ENCODE results near the gene KCNK17.

The KCNK17 gene, protein sequence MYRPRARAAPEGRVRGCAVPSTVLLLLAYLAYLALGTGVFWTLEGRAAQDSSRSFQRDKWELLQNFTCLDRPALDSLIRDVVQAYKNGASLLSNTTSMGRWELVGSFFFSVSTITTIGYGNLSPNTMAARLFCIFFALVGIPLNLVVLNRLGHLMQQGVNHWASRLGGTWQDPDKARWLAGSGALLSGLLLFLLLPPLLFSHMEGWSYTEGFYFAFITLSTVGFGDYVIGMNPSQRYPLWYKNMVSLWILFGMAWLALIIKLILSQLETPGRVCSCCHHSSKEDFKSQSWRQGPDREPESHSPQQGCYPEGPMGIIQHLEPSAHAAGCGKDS

DNA sequence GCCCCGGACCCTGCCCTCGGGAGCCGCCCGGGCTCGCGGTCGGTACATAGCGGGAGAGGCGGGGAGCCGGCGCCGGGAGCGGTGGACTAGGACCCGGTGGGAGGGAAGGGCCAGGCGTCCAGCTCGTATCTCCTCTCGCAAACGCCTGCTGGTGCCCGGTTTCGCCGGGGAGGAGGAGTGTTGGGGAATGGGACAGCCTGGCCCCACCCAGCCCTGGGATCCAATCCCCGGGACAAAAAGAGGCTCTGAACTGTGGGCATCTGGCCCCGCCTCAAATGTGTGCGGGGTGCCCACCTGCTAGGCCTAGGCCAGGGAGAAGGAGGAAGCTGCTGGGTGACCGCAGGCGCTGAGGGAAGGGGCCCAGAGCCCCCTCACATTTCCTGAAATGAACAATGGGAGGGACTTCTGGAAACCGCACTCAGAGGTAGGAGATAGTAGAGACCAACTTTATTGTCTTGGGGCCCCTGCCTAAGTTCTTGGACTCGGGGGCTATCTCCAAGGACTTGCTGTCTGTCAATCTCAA is at the start of gene KCNK17:
Gene KCNK17, minus strand, starts transcription at position 147 of the 523 bp plus-strand sequence. Its CDS starts 99 bp downstream, at position 48.
- DNase-seq, result no peak

DNA sequence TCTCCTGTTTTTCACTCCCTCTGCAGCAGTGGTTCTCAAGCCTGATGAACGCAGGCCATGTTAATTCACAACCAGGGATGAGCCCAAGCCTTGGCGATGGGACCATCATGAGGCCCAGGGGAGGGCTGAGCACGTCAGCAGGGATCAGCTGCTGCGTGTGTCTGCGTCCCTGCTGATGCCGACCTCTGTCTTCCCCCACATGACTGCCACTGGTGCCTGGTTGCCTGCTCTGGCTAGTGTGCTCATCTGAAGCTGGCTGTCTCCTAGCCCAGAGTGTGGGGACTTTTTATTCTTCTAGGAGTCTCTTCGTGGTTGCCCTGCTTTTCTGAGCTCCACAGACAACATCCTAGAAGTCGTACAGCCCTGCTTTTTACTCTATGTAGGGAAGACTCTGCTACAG is 49.1 kb upstream of the KCNK17 start:
- DNase-seq, result no peak

DNA sequence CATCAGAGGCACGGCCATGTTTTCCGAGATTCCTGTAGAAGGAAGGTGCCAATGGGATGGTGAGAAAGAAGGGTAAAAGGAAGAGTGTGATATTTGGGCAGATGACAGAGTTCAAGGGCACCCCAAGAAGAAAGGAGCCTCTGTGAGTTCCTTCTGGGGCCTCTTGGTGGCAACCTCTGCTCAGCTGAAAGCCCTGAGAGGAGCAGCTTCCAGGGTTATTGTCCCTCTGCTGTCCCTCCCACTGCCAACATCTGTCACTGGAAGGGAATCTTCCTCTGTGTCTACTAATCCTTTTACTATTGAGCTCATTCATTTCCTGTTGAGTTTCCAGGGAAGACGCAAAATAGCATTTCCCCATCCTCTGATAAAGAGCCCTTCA is 48.3 kb upstream of the KCNK17 start:
- DNase-seq, result no peak

DNA sequence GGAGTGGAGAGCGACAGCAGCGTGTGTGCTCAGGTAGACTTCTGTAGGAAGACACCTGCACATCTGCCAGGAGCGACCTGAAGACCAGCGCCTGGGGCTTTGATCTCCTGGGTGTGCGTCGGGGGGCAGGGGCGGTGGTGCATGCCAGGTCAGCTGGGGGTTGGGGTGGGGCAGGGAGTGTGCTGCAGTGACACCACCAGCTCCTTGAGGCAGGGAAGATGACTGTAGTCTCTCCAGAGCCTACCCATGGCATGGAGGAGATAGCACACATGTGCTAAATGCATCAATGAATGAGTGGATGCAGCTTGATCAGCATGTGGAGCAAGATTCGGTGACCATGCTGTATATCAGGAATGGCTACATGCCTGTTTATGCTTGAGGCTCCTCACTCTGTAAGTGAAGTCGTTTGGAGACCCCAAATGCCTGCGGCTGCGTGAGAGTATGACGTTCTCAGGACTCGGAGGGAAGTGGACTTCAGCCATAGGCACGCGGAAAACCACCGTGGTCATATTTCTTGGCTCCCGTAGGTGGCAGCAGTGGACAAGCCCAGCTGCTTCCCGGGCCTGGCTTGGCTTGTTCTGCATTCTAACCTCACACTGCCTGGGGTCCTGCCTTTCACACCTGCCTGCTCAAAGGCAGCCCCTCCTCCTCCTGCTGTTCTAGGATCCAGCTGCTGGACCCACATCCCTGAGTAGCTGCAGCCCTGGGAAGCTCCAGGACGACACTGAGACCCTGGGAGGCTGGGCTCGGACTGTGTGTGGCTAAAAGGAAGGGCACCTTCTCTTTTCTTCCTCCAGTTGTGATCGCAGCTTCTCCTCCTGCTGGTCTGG is 47.7 kb upstream of the KCNK17 start:
- peak; percentile 67 for DNase-seq

DNA sequence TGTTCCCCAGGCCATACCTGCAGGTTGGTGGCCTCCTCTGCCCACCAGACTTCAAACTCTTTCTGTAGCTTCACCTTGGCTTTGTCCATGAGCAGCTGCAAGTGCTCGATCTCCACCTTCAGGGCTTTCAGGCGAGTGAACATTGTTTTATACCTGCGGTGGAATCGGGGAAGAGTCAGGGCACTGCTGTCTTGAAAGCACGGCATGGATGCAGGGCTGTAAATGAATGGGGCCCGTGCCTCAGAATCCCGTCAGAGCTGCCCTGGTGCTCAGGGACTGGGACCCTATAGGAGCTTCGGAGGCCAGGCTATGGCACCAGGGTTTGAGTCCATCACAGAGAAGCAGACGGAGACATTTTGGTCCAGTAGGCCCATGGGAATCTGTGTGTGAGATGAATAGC is 46.2 kb upstream of the KCNK17 start:
- DNase-seq, result no peak

DNA sequence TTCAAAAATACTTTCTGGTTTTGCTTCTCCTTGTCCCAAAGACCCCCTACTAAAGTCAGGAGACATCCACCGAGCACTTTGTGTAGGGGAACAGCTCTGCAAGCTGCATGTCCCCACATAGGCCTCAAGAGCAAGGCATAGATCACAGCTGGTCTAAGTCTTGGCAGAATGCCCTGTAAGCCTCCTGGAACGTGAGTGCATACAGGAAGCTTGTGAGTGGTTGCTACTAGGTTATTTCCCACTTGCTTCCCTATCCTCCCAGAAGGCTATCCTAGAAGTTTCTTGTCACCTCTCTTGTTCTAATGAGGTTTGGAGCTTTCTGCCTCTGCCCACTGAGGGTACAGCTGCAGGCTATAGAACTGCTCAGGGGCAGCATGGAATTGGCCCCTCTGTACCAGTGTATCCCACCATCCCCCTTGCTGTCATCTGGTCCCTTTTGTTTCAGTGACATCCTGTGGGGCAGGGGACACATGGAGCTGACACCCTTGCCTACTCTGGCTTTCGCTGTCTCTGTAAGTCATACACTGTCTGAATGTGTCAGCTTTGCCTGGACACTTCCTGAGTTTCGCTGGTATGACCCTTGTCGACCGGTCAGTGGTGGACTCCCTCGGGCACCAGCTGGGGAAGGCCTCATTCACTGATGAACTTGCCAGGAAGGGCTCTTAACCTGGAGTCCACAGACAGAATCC is 43.9 kb upstream of the KCNK17 start:
- DNase-seq, result no peak

DNA sequence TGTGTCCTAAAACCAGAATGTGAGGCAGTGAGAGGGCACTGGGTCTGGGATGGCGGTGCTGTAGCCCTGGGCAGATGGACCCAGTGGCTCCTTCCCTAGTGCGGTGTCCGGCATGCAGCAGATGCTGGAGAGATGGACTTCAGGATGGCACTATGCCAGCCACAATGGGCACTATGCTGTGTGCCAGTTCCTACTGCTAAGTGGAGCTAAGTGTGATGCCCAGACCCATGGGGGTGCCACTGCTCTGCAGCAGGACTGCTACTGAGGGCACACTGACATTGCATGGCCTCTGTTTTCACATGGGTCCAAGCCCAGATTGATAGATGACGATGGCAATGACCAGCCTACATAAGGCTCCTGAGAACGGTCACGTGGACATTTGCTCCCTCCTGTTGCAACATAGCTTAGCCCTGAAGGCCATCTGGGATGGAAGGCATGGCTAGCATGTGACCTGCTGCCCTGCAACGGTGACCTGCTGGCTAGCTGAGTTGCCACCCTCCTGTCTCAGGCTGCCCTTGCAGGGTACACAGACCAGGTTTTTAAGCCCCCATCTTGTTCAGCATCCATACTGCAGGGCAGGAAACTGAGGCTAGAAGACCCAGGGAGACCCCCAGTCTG is 39.6 kb upstream of the KCNK17 start:
- DNase-seq, result no peak

DNA sequence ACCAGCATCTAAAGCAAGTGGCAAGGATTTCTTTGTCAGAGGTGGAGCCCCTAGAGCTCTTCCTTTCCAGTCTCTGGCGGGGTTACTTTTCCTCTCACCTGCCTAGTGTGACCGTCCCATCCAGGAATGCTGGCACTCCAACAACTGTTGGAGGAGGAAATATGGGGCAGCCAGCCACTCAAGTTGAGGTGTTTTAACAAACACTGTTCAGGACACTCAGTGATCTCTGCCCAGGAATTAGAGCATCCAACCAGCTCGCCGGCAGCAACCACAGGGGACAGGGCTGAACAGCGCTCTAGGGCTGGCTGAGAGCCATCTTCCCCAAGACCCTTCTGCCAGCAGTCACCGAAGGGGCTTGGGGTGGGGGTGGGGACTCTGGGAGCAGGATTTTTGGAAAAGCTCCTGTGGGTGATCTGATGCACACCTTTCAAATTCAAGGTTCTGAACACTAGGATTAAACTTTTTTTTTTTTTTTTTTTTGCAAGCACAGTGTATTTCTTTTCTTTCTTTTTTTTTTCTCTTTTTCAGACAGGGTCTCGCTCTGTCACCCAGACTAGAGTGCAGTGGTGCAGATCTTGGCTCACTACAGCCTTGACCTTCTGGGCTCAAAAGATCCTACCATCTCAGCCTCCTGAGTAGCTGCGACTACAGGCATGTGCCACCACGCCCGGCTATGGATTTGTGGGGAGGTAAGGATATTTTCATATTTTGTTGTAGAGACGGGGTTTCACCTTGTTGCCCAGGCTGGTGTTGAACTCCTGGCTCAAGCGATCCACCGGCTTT is 36.7 kb upstream of the KCNK17 start:
- no peak for DNase-seq

DNA sequence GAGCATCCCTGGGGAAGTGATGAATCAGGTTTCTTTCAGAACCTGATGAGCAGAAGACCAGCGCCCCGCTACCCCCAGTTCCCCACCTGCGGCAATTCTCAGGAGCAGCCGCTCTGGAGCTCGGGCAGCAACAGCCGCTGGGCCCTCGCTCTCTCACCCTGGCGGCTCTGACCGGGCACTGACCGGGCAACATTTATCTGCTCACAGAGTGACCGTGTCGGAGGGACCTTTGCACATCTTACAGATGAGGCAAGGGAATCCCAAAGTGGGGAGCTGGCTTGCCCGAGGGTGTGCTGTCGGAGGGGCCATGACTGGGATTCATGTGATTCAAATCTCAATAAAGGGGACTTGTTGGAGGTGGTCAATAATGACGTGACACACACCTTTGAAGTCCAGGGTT is 34.5 kb upstream of the KCNK17 start:
- DNase-seq, result no peak

DNA sequence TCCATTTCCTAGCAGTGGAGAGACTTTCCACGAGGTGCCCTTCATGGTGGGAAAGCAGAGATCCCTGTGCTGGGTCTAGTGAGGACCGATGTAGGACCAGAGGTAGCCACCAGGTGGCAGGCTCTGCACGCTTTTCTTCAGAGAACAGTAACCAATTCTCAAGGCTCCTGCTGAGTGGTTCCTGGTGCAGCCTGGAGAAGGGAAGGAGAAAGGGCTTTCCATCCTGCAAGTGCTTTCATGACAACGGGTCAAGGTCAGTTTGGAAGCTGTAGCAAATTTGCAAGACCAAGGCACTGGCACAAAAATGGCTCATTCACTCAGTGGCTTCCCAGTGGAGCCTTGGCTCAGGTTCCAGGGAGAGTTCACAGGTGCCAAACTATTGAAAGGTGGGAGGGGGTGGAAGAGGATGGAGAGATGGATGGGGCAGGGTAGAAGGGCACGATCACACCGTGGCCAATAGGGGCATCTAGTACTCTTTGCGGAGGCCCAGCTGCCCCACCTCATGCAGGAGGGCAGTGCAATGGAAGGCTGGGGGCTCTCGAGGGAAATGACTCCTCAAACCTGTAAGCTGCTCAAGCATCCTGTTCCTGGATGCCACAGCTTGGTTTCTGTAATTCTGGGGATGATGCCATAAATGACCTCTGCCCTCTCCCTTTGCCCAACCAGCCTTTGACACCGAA is 33.8 kb upstream of the KCNK17 start:
- peak; percentile 74 for DNase-seq

DNA sequence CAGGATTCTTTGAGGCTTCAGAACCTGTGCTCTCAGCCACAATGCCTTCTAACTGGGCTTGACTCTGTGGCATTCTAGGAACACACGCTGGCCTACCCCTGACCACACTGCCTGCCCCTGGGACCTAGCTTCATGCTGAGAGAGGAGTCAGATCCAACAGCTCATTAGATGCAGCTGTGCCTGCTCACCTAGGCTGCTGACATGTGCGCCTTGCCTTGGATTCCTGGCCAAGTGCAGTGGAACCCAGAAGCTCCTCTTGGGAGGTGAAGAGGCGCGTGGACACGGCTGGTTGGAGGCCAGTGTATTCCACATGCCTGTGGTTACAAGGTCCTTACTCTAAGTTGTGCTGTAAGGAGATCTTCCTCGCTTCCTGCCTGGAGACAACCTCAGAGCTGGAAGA is 33.0 kb upstream of the KCNK17 start:
- no peak for DNase-seq

DNA sequence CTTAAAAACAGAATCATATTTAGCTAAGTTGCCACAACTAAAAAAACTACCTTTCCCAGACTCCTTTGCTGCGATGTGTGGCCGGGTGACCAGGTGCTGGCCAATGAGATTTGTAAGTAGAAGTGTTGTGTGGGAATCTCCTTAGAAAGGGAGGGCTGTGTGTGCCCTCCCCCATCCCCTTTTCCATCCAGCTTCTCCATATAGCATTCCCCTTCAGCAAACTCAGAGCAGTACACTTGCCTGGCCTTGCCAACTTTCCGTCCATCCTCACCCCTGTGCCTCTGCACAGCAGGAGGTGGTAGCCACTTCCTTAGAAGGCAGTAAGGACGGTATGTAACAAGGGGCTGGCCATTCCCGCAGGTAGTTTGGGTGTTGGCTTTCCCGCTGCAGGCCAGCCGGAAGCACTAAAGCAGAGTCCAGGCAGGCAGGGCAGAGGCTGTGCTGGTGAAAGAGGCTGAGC is 30.6 kb upstream of the KCNK17 start:
- no peak for DNase-seq

DNA sequence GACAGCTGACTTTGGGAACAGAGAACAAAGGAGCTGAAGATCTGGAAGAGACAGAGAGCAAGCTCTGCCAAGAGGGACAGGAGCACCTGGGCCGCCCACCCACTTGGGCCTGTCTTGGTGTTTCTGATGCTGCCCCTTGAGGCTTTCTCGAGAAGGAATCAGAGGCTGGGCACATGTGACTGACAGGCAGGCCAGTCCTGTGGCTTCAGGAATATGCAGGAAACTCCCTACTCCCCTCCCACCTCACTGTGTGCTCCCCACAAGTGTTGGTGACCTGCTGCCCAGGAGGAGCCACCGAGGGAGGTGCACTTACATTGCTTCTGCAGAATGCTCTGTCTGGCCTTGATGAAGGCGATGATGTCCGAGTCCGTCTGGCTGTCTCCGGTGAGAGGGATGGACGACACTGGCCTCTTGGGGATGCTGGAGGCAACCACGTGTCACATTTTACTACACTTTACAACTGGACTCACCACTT is 29.2 kb upstream of the KCNK17 start:
- no peak for DNase-seq

DNA sequence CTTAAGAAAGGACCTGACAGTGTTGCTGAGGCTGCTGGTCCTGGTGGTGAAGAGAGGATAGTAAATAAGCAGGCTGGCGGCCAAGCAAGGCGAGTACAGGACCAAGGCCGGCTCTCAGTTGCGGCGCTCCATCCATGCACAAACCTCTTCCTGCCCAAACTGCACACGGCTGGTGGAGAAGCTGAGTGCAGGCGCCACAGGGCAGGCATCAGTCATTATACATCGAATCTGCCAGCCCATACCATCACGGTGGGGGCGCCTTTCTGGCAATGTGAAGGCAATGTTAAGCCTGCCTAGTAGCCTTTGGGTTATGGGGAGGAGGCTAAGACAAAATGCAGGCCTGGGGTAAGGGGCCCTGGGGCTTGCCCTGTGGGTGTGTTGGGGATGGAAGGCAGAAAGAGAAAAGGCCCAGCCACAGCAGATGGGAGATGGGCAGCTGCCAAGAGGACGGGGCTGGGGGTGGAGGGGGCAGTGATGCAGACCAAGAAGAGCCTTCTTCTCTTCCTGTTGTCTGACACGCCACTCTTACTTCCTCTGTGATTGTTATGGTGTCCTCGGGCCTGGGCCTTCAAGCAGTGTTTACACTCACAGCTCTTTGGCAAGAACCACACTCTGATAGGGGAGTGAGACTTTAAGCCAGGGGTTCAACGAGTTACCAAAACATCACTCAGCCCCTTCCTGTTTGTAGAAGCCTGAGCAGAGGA is 28.6 kb upstream of the KCNK17 start:
- DNase-seq, result no peak

DNA sequence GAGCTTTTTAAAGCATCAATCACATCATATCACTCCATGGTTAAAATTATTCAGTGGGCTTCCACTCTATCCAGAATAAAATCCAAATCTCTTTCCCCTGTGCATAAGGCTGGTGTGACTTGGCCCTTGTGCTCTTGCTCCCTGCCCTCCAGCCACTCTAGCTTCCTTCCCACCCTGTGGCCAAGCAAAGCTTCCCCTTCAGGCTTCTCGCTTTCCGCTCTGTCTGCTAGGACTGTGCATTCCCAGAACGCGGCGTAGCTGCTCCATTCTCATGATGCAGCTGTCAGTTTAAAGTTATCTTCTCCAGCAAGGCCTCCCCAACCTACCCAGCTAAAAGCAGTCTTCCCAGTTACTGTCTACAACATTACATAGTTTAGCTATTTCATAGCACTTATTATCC is 27.7 kb upstream of the KCNK17 start:
- no peak for DNase-seq

DNA sequence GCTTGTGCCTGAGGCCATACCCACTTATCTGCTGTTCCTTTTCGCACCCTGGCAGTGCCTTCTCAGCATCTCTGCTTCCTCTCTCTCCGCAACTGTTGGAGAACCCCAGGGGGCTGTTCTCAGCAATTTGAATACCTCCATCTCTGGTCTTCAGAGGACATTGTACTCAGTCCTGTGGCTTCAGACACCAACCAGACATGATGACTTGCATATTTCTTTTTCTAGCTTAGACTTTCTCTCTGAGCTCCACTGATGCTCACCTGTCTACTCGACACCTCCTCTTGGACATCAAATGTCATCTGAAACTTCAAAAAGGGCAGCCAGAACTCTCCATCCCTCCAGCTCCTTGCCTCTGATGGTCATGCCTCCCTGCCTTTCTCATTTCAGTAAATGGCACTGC is 27.1 kb upstream of the KCNK17 start:
- DNase-seq, result no peak

DNA sequence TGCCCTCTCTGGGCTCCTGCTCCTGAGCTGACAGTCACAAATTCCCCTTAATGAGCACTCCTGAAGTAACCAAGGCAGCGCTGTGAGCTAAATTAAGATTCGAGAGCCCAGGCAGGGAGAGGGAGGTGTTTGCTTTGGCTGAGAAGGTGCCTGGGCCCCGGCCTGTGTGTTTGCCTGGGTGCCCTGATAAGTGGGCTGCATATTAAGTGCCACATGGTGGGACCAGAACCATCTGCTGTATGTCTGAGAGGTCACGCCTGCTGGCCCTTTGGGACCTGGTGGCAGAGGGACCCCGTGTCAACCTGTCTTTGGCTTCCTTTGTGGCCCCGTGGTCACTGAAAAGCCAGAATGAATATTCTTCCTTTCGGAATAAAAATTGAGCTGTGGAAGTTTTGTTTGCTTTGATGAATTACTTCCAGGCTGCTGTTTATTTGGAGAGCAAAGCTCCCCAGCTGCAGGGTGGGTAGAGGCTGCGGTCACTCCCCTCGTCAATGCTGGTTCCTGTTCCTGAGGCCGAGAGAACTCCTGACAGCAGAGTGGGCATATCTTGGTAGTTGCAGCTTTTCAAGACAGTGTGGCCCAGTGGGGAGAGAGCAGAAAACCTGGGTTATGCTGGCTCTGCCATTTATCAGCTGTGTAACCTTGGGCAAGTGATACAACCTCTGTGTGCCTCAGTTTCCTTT is 25.8 kb upstream of the KCNK17 start:
- no peak for DNase-seq

DNA sequence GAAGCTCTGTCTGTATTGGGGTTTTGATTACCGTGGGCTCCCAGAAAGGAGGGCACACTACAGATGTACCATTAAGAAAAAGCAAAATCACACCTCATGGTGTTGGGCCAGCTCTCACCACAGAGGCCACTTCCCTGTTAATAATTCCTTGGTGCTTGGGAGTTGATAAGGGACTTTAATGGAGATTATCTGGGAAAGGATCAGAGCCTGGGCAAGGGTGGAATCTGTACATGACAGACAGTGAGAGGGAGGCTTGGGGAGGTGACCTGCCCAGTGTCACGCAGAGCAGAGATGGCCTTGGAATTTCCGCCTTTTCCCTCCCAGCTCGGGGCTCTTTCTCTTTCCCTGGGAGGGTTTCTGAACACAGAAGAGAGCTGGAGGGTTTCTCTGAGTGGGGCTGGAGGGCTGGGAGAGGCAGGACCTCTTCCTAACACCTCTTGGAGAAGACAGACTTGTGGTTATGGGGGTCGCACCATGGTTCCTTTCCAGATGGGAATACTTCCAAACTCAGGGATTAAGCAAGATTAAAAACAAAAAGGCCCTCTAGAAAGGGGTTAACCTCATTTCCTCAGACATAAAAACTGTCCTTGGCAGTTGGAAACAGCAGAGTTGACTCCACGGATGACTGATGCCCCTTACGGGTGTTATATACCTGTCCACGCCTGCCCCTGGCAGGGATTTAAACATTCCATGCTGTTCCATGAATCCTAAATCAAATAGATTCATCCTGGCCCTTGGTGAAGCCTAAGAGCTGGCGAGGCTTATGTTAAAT is 25.1 kb upstream of the KCNK17 start:
- no peak for DNase-seq

DNA sequence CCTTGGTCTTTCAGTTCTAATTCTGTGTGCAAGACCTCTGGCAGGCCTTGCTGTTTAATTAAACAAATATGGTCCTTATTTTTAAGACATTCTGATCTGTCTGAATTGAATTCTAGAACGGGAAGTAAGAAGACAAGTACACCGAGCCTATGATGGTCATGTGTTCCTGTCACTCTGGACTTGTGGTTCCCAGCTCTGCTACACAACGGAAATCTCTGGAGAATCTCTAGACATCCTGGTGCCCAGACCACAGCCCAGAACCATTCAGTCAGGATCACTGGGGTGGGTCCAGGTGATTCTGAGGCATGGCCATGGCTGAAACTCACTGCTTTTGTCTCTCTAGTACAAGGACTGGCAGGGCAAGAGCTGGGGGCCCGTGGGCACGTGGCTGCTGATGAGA is 24.2 kb upstream of the KCNK17 start:
- DNase-seq, result no peak
